Stimulated activated CD8-positive, alpha-beta memory T cell treated with anti-CD3 and anti-CD28 coated beads, Interleukin-7, amount 100 ng/mL, for 24 hours (primary cell): Measurements from ENCODE around the gene GRIN2D.
"Not testable (repeated sequence)": the region's sequence is repeated elsewhere in the genome, so short reads cannot be mapped to it uniquely, and the experiment has no call there.

Source experiments
- DNase-seq: peaks from one replicate; pipeline ENCODE4 v3.0.0-alpha.2; 2020; ENCODE audit warnings: low read depth

The GRIN2D gene

GRCh38 chr19:48371771-48372170 lies 21.7 kb upstream of the GRIN2D start:
- not testable (repeated sequence) for DNase-seq

- no peak for DNase-seq
These were observed 20.6 kb upstream of the GRIN2D start for GRCh38 chr19:48372904-48373303.

- no peak for DNase-seq
These were observed 19.9 kb upstream of the GRIN2D start for GRCh38 chr19:48373567-48373966.

- no peak for DNase-seq
These were observed 15.3 kb upstream of the GRIN2D start for GRCh38 chr19:48378194-48378570.

GRCh38 chr19:48379058-48379457 lies 14.4 kb upstream of the GRIN2D start:
- DNase-seq: no peak

GRCh38 chr19:48381178-48381950 lies 12.1 kb upstream of the GRIN2D start:
- no peak for DNase-seq

- no peak for DNase-seq
These were observed 11.2 kb upstream of the GRIN2D start for GRCh38 chr19:48382286-48382685.

GRCh38 chr19:48385461-48386087 lies 7.9 kb upstream of the GRIN2D start:
- no peak for DNase-seq

- DNase-seq: no peak
These were observed 6.5 kb upstream of the GRIN2D start for GRCh38 chr19:48386981-48387380.

- no peak for DNase-seq
These were observed 3.0 kb upstream of the GRIN2D start for GRCh38 chr19:48390188-48391099.

- no peak for DNase-seq
These were observed 2.1 kb upstream of the GRIN2D start, which contains the start of gene KDELR1 for GRCh38 chr19:48391100-48392005. KDELR1 (minus strand) TSS chr19:48391551; CDS start chr19:48391358, 193 bp downstream.

- not testable (repeated sequence) for DNase-seq
These were observed 1.5 kb upstream of the GRIN2D start for GRCh38 chr19:48392006-48392344.

GRCh38 chr19:48392860-48393558 lies 459 bp upstream of the GRIN2D start:
- DNase-seq: no peak

GRCh38 chr19:48394331-48395169 lies 1.1 kb downstream of the GRIN2D start:
- DNase-seq: no peak

GRCh38 chr19:48395170-48395455 lies 1.6 kb downstream of the GRIN2D start:
- no peak for DNase-seq

GRCh38 chr19:48395499-48395898 lies 2.0 kb downstream of the GRIN2D start:
- no peak for DNase-seq

GRCh38 chr19:48396016-48396823 lies 2.8 kb downstream of the GRIN2D start:
- no peak for DNase-seq

GRCh38 chr19:48396824-48397176 lies 3.3 kb downstream of the GRIN2D start:
- no peak for DNase-seq

- DNase-seq: no peak
These were observed 4.0 kb downstream of the GRIN2D start for GRCh38 chr19:48397263-48398101.
